Common myeloid progenitor, CD34-positive (primary cell): ENCODE data around the gene PTPRN2.
"Not testable (repeated sequence)": the region's sequence is repeated elsewhere in the genome, so short reads cannot be mapped to it uniquely, and the experiment has no call there.

Experiments used
- CTCF ChIA-PET: fragments of 350-600 bp; sonication (Branson Sonifier 250); formaldehyde crosslinking; loops from one replicate; lab custom pipeline; 2021; ENCODE audit warnings: antibody characterized with exemption; lab: Charles Lee
- POLR2A ChIA-PET: fragments of 350-600 bp; sonication (Branson Sonifier 250); formaldehyde crosslinking; loops from one replicate; lab custom pipeline; 2021; ENCODE audit warnings: antibody characterized with exemption; lab: Charles Lee
- DNase-seq, 3 donors: peaks; one replicate each; pipeline versions ENCODE4 v3.0.0 to v3.0.0-alpha.2; 2013
- H3K27ac ChIP-seq, 2 experiments: 1 replicate in 1 of 2; 2 replicates in 1 of 2; pipeline ENCODE4 v1.7.0; 2013; ENCODE audit warnings: inconsistent platforms in 2 of 2, low read length in 2 of 2, mild to moderate bottlenecking in 2 of 2, low read depth in 1 of 2, moderate library complexity in 1 of 2; ENCODE audit not compliant: severe bottlenecking in 2 of 2, insufficient read depth in 1 of 2, poor library complexity in 1 of 2
- H3K27me3 ChIP-seq, 5 experiments: replicated peaks in 2 of 5; 1 replicate in 3 of 5; 2 replicates in 2 of 5; pipeline versions ENCODE4 v1.6.1 to v1.7.0; 2013; ENCODE audit warnings: low read length in 4 of 5, mild to moderate bottlenecking in 2 of 5, moderate library complexity in 2 of 5, inconsistent platforms in 1 of 5; ENCODE audit not compliant: insufficient read depth in 5 of 5, control insufficient read depth in 4 of 5
- H3K36me3 ChIP-seq, 4 experiments: 1 replicate in 2 of 4; 2 replicates in 2 of 4; pipeline versions ENCODE4 v1.6.1 to v1.7.0; 2013; ENCODE audit warnings: low read length in 3 of 4, control low read depth in 1 of 4, mild to moderate bottlenecking in 1 of 4; ENCODE audit not compliant: control insufficient read depth in 4 of 4, insufficient read depth in 4 of 4
- H3K4me1 ChIP-seq, 4 experiments: 1 replicate in 3 of 4; 2 replicates in 1 of 4; pipeline versions ENCODE4 v1.6.1 to v1.7.1; 2013; ENCODE audit warnings: low read length in 3 of 4, mild to moderate bottlenecking in 3 of 4, control low read depth in 1 of 4, inconsistent platforms in 1 of 4, moderate library complexity in 1 of 4; ENCODE audit not compliant: control insufficient read depth in 4 of 4, insufficient read depth in 4 of 4; ENCODE audit errors: control extremely low read depth in 1 of 4
- H3K4me3 ChIP-seq, 7 experiments: 1 replicate in 4 of 7; 2 replicates in 3 of 7; pipeline versions ENCODE4 v1.5.1 to v1.7.0; 2013; ENCODE audit warnings: mild to moderate bottlenecking in 7 of 7, low read length in 6 of 7, moderate library complexity in 6 of 7, inconsistent platforms in 2 of 7, low read depth in 2 of 7, control low read depth in 1 of 7; ENCODE audit not compliant: insufficient read depth in 4 of 7, control insufficient read depth in 1 of 7; ENCODE audit errors: extremely low read depth in 1 of 7
- H3K9me3 ChIP-seq, 5 experiments: 1 replicate in 4 of 5; 2 replicates in 1 of 5; pipeline versions ENCODE4 v1.6.1 to v1.7.1; 2013; ENCODE audit warnings: low read length in 4 of 5, mild to moderate bottlenecking in 2 of 5, inconsistent platforms in 1 of 5, low read depth in 1 of 5, moderate library complexity in 1 of 5; ENCODE audit not compliant: control insufficient read depth in 4 of 5, insufficient read depth in 2 of 5; ENCODE audit errors: control extremely low read depth in 1 of 5
- WGBS: methylation state at CpG from one replicate; pipeline ENCODE4 v1.1.5; 2013; ENCODE audit not compliant: insufficient coverage; 5-methylcytosine and 5-hydroxymethylcytosine counted together

PTPRN2 gene

GRCh38 chr7:157666530-157667040 is 921.0 kb downstream of the PTPRN2 start:
- no peaks in the 10 kb centered on the region for H3K9me3 ChIP-seq
- H3K27ac ChIP-seq = no peak overlapping the region
- 96% methylated on average over 7 of the region's 11 CpGs for whole genome bisulfite sequencing
- peaks cover 4 to 27% (median 22%) of the 10 kb centered on the region in 4 experiments for H3K4me1 ChIP-seq
- H3K36me3 ChIP-seq = no peaks in the 10 kb centered on the region
- POLR2A ChIA-PET = no interaction called here
- no peak overlapping the region for H3K4me3 ChIP-seq
- CTCF ChIA-PET = no interaction called here
- H3K27me3 ChIP-seq = peaks cover 0 to 11% (median 0%) of the 10 kb centered on the region in 5 experiments
- DNase-seq = no peak

- WGBS = no CpG with 5 or more reads among the region's 2 CpGs
- H3K27ac ChIP-seq = not testable (repeated sequence)
These were observed 922.0 kb downstream of the PTPRN2 start for GRCh38 chr7:157665634-157665988.

DNA sequence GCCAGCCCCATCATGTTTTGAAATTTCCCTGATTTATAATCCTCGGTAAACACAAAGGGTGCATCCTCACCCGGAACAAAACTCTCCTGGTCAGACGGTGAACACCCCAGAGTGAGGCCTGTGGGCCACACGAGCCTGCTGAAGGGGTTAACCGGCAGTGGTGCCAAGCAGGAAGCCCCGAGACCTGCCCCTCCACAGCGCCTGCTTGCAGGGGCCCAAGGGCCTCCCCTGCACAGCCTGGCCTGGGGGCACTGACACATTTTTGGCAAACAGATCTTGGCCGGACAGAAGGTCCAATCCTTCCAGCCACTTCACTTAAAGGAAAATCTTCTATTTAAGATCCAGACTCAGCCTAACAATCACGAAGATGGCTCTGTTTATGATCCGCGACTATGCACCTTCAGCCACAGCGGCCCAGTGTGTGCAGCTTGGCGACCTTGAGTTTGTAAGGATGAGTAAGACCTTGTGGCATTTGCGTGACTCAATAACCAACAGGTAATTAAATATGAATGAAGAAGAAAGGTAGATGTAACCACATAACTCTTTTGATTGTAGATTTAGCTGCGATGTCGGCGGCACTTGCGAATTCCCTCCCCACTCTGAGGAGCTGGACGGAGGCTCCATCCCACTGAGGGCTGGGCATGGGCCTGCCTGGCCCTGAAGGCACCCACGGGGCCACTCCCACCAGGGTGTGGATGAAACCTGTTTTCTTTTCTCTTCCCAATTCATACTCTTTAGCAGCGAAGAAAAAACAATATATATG is 922.6 kb downstream of the PTPRN2 start:
- Histone ChIP-seq H3K36me3 (no peaks in the 10 kb centered on the region), H3K27me3 (peaks cover 0 to 12% (median 0%) of the 10 kb centered on the region in 5 experiments), H3K27ac (no peak overlapping the region), H3K9me3 (no peaks in the 10 kb centered on the region), H3K4me3 (no peak overlapping the region), H3K4me1 (peaks cover 4 to 28% (median 27%) of the 10 kb centered on the region in 4 experiments)
- DNase-seq = no peak
- ChIA-PET CTCF (no interaction called here), POLR2A (no interaction called here)
- WGBS = 91% methylated on average over 17 of the region's 21 CpGs

More at GRCh38 chr7:157665634-157665988, 922.0 kb downstream of the PTPRN2 start:
- DNase-seq, H3K36me3 ChIP-seq, POLR2A ChIA-PET, H3K9me3 ChIP-seq, H3K4me3 ChIP-seq, CTCF ChIA-PET: not testable (repeated sequence)
- H3K4me1 ChIP-seq = peaks cover 4 to 26% (median 24%) of the 10 kb centered on the region in 4 experiments
- H3K27me3 ChIP-seq = peaks cover 0 to 15% (median 0%) of the 10 kb centered on the region in 5 experiments

DNA sequence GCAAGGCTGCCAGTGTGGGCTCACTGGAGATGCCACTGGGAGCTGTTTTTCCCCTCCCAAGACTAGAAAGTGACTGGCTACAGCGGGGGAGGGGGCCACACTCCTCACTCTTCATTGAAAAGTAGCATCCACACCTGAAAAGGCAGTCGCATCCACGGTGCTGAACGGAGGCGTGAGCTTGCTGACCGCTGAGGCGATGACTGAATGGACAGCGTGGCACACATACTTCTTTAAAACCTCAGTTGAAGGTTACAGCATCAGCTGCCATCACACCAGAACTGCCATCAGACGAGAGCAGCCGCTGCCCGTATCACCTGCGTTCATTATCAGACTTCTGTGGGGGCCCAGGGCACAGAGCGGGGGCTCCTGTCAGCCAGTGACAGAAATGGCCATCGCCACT is 923.6 kb downstream of the PTPRN2 start:
- Histone ChIP-seq H3K36me3 (no peaks in the 10 kb centered on the region), H3K4me3 (no peak overlapping the region), H3K4me1 (peaks cover 7 to 27% (median 22%) of the 10 kb centered on the region in 4 experiments), H3K27ac (no peak overlapping the region), H3K27me3 (peaks cover 0 to 9% (median 0%) of the 10 kb centered on the region in 5 experiments), H3K9me3 (no peaks in the 10 kb centered on the region)
- CTCF ChIA-PET = no interaction called here
- DNase-seq = no peak
- WGBS = 96% methylated on average over 14 of the region's 14 CpGs
- POLR2A ChIA-PET = no interaction called here

GRCh38 chr7:157662981-157663716 is 924.5 kb downstream of the PTPRN2 start:
- 91% methylated on average over 31 of the region's 34 CpGs for WGBS
- Histone ChIP-seq H3K4me3 (no peak overlapping the region), H3K9me3 (no peaks in the 10 kb centered on the region), H3K27ac (no peak overlapping the region), H3K36me3 (no peaks in the 10 kb centered on the region), H3K4me1 (peaks cover 4 to 27% (median 14%) of the 10 kb centered on the region in 4 experiments), H3K27me3 (peaks cover 0 to 12% (median 0%) of the 10 kb centered on the region in 5 experiments)
- POLR2A ChIA-PET = no interaction called here
- CTCF ChIA-PET = no interaction called here
- no peak for DNase-seq

DNA sequence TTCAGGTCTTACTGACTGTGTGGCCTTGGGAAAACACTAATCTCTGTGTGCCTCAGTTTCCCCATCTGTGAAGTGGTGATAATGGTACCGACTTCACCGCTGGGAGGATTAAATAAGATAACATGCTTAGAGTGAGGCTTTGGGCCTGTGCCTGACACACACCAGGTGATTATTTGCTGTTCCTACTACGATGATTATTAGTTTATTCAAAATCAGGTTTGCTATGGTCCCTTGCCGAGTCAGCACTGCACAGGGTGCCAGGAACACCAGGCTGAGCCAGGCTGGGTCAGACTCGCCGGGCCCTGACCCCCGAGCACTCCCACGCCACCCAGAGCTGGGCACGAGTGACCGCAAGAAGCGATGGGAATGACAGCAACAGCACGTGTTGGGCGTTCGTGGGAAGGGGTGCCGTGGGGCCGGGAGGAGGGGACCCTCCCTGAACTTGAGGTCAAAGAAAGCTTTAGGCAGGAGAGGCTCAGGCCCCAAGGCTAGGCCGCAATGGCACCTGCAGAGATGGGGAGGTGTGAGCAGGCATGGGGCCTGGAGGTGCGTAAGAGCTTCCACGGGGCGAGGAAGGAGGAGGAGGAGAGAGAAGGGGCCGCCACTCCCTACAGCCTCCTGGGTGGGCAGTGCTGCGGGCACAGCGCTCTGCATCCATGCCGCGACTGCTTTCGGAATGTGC is 925.4 kb downstream of the PTPRN2 start:
- 93% methylated on average over 26 of the region's 26 CpGs for WGBS
- POLR2A ChIA-PET = no interaction called here
- DNase-seq = no peak
- Histone ChIP-seq H3K4me3 (no peak overlapping the region), H3K4me1 (peaks cover 3 to 23% (median 8%) of the 10 kb centered on the region in 4 experiments), H3K27ac (no peak overlapping the region), H3K27me3 (peaks cover 0 to 13% (median 0%) of the 10 kb centered on the region in 5 experiments), H3K9me3 (no peaks in the 10 kb centered on the region), H3K36me3 (no peaks in the 10 kb centered on the region)
- CTCF ChIA-PET = no interaction called here
